ENCODE data around the gene ESPNL.
A peak's percentile ranks its signal among the peaks of the same experiment; 100 is the strongest.
"Not testable (repeated sequence)": the region's sequence is repeated elsewhere in the genome, so short reads cannot be mapped to it uniquely, and the experiment has no call there.

Gene ESPNL

DNA sequence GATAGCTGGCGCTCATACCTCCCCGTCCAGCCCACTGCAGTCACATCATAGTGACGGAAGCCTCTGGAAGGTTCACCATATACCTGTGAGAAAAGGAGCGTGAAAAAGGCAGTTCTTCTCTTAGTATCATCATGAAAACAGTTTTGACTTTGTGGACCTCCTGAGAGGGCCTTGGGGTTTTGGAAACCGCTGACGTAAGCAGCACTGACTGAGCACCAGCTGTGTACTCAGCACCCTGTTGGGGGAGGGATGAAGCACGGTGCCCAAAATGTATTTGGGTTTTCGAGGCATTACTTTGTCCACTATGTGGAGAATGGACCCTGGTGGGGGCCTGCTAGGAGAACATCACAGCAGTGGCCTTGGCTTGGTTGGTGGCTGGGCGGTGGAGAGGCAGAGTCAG is 33.9 kb upstream of the ESPNL start:
- no peak overlapping the region for H3K4me3 Mint-ChIP-seq
- peaks cover 40% of the 10 kb centered on the region for H3K4me1 Mint-ChIP-seq
- no peak overlapping the region for H3K27ac Mint-ChIP-seq

DNA sequence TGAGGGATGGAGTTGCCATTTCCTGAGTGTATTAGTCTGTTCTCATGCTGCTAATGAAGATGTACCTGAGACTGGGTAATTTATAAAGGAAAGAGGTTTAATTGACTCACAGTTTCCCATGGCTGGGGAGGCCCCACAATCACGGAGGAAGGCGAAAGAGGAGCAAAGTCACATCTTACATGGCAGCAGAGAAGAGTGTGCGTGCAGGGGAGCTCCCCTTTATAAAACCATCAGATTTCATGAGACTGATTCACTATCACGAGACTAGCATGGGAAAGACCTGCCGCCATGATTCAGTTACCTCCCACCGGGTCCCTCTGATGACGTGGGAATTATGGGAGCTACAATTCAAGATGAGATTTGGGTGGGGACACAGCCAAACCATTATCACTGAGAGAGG is 33.4 kb upstream of the ESPNL start:
- H3K9me3 Mint-ChIP-seq, ATAC-seq, H3K4me3 Mint-ChIP-seq, H3K27ac Mint-ChIP-seq, H3K27me3 Mint-ChIP-seq: not testable (repeated sequence)
- Mint-ChIP-seq H3K36me3 (peaks cover 53% of the 10 kb centered on the region), H3K4me1 (peaks cover 35% of the 10 kb centered on the region)

More for the DNA sequence above, 33.9 kb upstream of the ESPNL start:
- Mint-ChIP-seq H3K9me3 (peaks cover 6% of the 10 kb centered on the region), H3K27me3 (no peaks in the 10 kb centered on the region), H3K36me3 (peaks cover 48% of the 10 kb centered on the region)
- no peak for ATAC-seq

DNA sequence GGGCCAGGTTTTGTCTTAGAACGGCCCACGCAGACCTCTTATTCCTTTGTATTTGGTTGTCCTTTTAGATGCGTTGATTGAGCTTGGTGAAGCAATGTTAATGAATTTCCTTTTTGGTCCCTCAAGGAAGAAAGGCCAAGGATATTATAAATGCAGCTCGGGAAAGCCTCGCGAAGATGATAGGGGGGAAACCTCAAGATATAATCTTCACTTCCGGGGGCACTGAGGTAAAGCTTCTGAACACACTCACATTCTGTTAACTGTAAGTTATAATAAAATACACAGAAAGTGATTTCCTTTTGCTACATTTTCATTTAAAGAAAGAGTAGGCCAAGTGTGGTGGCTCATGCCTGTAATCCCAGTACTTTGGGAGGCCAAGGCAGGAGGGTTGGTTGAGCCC is 32.2 kb upstream of the ESPNL start:
- Mint-ChIP-seq H3K4me3 (no peak overlapping the region), H3K27ac (no peak overlapping the region), H3K9me3 (peaks cover 20% of the 10 kb centered on the region), H3K27me3 (no peaks in the 10 kb centered on the region), H3K36me3 (peaks cover 65% of the 10 kb centered on the region), H3K4me1 (peaks cover 28% of the 10 kb centered on the region)
- no peak for ATAC-seq

DNA sequence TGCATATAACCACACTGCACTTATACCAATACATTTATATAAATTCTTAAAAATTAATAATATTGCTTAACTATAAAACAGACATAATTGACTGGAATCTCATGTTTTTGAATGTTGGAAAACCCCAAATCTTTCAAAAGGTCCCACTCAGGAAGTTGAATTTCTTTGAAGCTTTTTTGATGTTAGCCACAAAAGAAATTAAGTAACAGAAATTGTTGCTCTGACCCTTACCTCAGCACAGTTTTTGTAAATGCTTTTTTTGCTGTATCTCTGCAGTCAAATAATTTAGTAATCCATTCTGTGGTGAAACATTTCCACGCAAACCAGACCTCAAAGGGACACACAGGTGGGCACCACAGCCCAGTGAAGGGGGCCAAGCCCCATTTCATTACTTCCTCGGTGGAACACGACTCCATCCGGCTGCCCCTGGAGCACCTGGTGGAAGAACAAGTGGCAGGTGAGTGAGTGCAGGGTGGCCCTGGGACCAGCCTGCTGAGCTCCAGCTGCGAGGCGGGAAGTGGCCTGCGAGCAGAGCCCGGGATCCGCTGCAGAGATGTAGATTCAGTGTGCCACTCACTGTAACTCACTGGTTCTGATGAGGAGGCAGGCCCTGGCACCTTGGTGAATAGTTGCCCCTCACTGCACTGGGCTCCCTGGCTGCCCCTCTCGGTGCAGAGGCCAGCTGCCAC is 31.0 kb upstream of the ESPNL start:
- peaks cover 72% of the 10 kb centered on the region for H3K36me3 Mint-ChIP-seq
- no peak for ATAC-seq
- peaks cover 20% of the 10 kb centered on the region for H3K9me3 Mint-ChIP-seq
- no peak overlapping the region for H3K27ac Mint-ChIP-seq
- H3K4me1 Mint-ChIP-seq: peaks cover 20% of the 10 kb centered on the region
- H3K27me3 Mint-ChIP-seq: no peaks in the 10 kb centered on the region
- no peak overlapping the region for H3K4me3 Mint-ChIP-seq

DNA sequence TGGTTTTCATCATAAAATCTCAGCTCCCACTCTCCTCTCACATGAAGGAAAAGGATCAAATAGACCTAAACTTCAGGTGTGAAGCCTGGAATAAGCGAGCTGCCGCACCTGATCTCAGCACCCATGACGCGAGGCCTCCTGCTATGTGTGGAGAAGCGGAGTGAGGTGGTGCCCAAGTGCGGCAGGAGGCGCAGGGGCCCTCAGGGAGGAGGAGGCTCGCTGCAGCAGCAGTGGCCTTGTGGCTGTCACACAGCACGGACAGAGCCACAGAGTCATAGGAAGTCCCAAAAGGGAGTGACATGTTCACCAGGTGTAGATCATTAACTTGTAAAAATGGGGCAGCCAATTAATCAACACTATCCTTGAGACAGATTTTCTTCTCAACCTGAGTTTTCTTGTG is 30.3 kb upstream of the ESPNL start:
- no peaks in the 10 kb centered on the region for H3K27me3 Mint-ChIP-seq
- peaks cover 72% of the 10 kb centered on the region for H3K36me3 Mint-ChIP-seq
- no peak overlapping the region for H3K27ac Mint-ChIP-seq
- peaks cover 20% of the 10 kb centered on the region for H3K9me3 Mint-ChIP-seq
- no peak overlapping the region for H3K4me3 Mint-ChIP-seq
- H3K4me1 Mint-ChIP-seq: peaks cover 20% of the 10 kb centered on the region
- no peak for ATAC-seq

DNA sequence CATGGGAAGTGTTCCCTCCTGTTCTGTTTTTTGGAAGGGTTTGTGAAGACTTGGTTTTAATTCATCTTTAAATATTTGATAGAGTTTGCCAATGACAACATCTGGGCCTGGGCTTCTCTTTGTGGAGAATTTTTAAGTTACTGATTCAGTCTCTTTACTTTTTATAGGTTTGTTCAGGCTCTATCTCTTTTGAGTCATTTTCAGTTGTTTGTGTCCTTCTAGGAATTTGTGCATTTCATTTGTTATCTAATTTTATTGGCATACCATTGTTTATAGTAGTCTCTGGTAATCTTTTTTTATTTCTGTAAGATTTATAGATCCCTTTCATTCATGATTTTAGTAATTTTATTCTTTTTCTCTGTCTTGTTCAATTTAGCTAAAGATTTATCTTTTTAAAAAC is 24.7 kb upstream of the ESPNL start:
- no peak overlapping the region for H3K27ac Mint-ChIP-seq
- peaks cover 14% of the 10 kb centered on the region for H3K9me3 Mint-ChIP-seq
- no peak overlapping the region for H3K4me3 Mint-ChIP-seq
- peaks cover 8% of the 10 kb centered on the region for H3K4me1 Mint-ChIP-seq
- no peaks in the 10 kb centered on the region for H3K27me3 Mint-ChIP-seq
- H3K36me3 Mint-ChIP-seq: peaks cover 83% of the 10 kb centered on the region
- ATAC-seq: no peak

DNA sequence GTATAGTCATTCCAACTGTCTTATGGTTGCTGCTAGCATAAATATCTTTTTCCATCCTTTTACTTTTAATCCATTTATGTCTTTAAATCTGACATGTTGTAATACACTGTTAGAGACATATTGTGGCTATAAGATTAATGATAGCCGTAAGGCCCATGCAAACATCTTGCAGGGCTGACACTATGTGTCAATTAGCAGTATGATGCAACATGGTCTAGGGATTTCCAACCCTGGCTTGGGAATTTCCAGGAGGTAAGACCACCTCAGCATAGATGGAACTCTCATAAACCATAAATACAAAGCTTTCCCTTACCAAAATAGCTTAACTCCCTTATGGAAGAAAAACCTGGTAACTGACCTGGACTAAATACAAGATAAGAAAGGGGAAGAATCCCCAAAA is 22.8 kb upstream of the ESPNL start:
- Mint-ChIP-seq H3K9me3 (peaks cover 7% of the 10 kb centered on the region), H3K4me3 (no peak overlapping the region), H3K27ac (no peak overlapping the region), H3K36me3 (peaks cover 90% of the 10 kb centered on the region), H3K4me1 (peaks cover 8% of the 10 kb centered on the region), H3K27me3 (no peaks in the 10 kb centered on the region)
- no peak for ATAC-seq

DNA sequence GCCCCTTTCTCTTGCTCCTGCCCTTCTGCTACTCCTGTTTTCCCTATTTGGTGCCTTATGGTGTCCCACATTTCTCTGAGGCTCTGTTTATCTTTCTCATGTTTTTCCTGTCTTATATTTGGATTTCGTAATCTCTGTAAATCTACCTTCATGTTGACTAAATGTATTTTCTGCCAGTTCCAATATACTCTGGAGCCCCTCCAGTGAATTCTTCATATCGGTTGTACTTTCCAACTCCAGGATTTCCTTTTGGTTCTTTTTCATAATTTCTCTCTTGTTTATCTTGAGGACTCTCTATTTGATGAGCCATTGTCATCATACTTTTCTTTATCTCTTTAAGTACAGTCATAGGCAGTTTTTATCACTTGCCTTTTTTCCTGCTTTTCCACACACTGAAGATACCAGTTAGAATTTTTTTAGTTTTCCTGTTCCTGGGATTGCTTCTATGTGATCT is 20.2 kb upstream of the ESPNL start:
- no peak overlapping the region for H3K27ac Mint-ChIP-seq
- peaks cover 90% of the 10 kb centered on the region for H3K36me3 Mint-ChIP-seq
- H3K4me3 Mint-ChIP-seq: no peak overlapping the region
- ATAC-seq: no peak
- peaks cover 4% of the 10 kb centered on the region for H3K4me1 Mint-ChIP-seq
- no peaks in the 10 kb centered on the region for H3K9me3 Mint-ChIP-seq
- H3K27me3 Mint-ChIP-seq: no peaks in the 10 kb centered on the region

DNA sequence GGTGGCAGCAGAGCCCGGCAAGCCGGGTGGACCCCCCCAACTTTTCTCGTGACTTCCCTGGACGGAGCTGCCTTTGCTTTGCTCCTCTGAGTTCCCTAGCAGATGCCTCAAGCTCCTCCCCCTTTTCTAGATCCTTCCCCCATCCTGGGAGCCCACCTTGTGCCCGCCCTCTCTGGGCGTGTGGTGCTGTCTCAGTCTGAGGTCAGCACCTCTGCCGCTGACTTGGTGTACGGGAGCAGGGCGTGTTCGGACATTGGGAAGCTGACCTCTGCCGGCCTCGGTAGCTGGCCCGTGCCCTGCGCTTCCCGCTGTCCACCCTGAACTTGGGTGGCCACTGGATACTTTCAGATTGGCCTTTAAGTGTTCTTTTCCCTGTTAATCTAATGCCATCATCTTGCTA is 19.6 kb upstream of the ESPNL start:
- Mint-ChIP-seq H3K27ac (no peak overlapping the region), H3K36me3 (peaks cover 90% of the 10 kb centered on the region), H3K9me3 (no peaks in the 10 kb centered on the region), H3K27me3 (no peaks in the 10 kb centered on the region), H3K4me1 (no peaks in the 10 kb centered on the region), H3K4me3 (no peak overlapping the region)
- ATAC-seq: no peak

DNA sequence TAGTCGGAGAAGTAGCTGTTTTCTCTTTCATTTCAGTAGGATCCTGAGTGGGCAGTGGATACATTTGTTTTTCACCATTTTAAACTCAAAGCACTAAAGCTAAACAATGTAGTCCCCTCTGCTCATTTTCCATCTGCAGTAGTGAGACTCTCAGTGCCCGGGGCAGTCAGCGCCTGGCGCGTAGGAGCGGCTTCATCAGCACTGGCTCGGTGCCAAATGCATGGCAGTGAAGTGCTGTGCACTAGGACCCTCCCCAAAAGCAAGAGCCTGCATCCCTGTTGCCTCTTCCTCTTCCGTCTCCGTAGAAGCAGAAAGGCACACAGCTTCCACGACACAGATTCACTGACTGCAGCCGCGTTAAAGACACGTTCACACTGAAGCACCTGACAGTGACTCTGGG is 19.0 kb upstream of the ESPNL start:
- Mint-ChIP-seq H3K36me3 (peaks cover 91% of the 10 kb centered on the region), H3K9me3 (no peaks in the 10 kb centered on the region), H3K4me1 (no peaks in the 10 kb centered on the region), H3K27me3 (no peaks in the 10 kb centered on the region), H3K4me3 (no peak overlapping the region), H3K27ac (no peak overlapping the region)
- no peak for ATAC-seq

DNA sequence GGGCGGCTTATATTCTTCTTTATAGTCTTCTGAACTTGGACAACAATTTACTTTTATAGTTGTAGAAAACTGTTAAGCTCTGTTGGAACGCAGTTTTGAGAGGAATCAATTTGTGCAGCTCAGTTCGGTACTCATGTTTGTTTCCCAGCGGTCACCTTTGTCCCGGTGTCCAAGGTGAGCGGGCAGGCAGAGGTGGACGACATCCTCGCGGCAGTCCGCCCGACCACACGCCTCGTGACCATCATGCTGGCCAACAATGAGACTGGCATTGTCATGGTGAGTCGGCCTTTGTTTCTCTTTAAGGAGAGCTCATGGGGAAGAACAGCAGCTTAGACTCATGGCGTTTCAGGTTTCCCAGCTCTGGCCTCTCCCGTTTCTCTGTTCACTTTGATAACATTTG is 18.6 kb upstream of the ESPNL start:
- no peaks in the 10 kb centered on the region for H3K4me1 Mint-ChIP-seq
- H3K9me3 Mint-ChIP-seq: no peaks in the 10 kb centered on the region
- H3K4me3 Mint-ChIP-seq: no peak overlapping the region
- H3K36me3 Mint-ChIP-seq: peaks cover 88% of the 10 kb centered on the region
- ATAC-seq: no peak
- H3K27me3 Mint-ChIP-seq: no peaks in the 10 kb centered on the region
- H3K27ac Mint-ChIP-seq: no peak overlapping the region

DNA sequence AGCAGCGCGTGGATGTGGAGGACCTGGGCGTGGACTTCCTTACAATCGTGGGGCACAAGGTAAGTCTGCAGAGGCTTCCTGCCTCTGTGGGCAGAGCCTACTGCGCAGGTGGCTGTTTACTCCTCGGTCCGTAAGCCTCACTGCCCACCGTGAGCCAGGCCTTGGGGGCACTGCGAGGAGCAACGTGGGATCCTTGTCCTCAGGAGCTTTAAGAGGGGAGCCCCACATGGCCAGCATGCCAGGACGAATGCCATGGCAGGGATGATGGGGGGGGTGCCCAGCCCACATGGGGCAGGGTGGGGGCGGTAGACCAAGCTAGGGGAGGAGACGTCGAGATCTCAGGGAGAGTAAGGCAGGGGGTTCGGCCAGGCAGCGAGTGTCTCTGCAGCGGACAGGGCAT is 18.0 kb upstream of the ESPNL start:
- Mint-ChIP-seq H3K4me3 (no peak overlapping the region), H3K27ac (no peak overlapping the region), H3K9me3 (no peaks in the 10 kb centered on the region), H3K36me3 (peaks cover 82% of the 10 kb centered on the region), H3K27me3 (no peaks in the 10 kb centered on the region), H3K4me1 (peaks cover 5% of the 10 kb centered on the region)
- ATAC-seq: no peak

DNA sequence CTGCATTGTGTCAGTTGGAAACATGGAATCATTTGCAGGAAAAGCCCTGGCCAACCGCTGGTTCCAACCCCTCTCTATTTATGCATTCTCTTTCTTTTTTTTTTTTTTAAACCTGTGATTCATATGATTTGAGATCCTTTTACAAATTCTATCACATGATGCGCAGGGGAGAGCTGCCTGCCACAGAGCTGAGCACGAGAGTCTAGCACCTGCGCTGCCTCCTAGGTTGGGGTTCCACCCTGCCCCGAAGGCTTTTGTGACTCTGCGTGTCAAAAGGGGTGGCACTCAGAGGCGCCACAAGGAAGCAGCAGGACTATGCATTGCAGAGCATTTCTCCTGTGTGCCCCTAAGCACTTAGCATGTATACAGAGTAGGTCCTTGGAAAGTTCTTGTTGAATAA is 17.3 kb upstream of the ESPNL start:
- Mint-ChIP-seq H3K27me3 (no peaks in the 10 kb centered on the region), H3K4me1 (peaks cover 10% of the 10 kb centered on the region), H3K4me3 (no peak overlapping the region), H3K9me3 (no peaks in the 10 kb centered on the region), H3K36me3 (peaks cover 75% of the 10 kb centered on the region), H3K27ac (no peak overlapping the region)
- ATAC-seq: no peak

DNA sequence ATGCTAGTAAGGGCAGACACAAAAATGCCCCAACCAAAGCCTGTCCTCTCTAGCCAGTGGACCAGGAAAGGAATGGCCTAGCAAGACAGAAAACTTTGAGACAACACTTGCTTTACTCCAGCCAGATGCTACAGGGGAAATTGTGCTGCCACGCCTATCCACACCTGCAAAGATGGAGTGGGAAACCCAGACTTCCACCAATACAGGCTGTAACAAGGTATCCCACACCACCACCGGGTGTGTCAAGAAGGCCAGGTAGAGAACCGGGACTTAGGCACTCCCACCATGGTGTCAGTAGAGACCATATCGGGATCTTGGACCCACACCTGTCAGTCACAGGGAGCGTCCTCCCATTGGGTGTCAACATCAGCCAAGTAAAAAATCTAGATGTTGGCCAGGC is 16.2 kb upstream of the ESPNL start:
- Mint-ChIP-seq H3K9me3 (no peaks in the 10 kb centered on the region), H3K27me3 (no peaks in the 10 kb centered on the region), H3K4me1 (peaks cover 10% of the 10 kb centered on the region), H3K36me3 (peaks cover 69% of the 10 kb centered on the region), H3K4me3 (no peak overlapping the region), H3K27ac (no peak overlapping the region)
- ATAC-seq: no peak

DNA sequence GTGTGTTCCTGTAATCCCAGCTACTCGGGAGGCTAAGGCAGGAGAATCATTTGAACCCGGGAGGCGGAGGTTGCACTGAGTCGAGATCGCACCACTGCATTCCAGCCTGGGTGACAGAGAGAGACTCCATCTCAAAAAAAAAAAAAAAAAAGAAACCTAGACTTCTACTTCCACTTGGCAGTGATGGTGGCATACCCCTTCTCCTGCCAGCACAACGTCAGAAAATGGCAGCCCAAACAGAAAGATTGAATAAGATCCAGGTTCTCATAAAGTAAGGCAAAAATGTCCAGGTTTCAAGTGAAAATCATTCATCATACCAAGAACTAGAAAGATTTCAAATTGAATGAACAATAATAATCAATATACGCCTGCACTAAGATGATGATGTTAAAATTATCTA is 15.4 kb upstream of the ESPNL start:
- no peak for ATAC-seq
- Mint-ChIP-seq H3K4me1 (peaks cover 10% of the 10 kb centered on the region), H3K27ac (peak overlapping the region; percentile 31), H3K27me3 (no peaks in the 10 kb centered on the region), H3K36me3 (peaks cover 66% of the 10 kb centered on the region), H3K4me3 (no peak overlapping the region), H3K9me3 (no peaks in the 10 kb centered on the region)

DNA sequence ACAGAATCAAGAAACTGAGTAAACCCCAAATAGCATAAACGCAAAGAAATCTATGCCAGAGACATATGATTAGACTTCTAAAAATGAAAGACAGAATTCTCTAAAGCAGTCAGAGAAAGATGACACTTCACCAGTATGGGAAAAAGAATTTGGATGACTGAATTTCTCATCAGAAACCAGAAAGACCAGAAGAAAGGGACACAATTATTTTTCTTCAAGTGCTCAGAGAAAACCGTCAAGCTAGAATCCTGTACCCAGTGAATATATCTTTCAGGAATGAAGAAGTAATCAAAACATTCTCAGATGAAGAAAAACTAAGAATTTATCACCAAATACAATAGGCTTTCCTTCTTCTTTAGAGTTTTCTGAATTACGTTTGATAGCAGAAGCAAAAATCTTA is 14.2 kb upstream of the ESPNL start:
- Mint-ChIP-seq H3K9me3 (no peaks in the 10 kb centered on the region), H3K27me3 (no peaks in the 10 kb centered on the region), H3K27ac (peak overlapping the region; percentile 31), H3K36me3 (peaks cover 59% of the 10 kb centered on the region), H3K4me1 (peaks cover 10% of the 10 kb centered on the region), H3K4me3 (no peak overlapping the region)
- no peak for ATAC-seq

DNA sequence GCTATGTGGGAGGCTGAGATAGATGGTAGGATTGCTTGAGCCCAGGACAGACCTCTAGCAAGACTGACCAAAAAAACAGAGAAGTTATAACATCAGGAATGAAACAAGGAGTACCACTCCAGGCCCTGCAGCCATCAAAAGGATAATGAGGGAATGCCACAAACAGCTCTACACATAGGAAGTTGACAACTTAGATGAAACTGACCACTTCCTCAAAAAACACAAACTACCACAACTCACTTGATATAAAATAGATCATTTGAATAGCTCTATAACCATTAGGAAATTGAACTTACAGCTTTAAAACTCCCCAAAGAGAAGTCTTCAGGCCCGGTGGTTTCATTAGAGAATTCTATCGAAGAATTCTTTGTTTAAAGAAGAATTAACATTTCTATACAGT is 12.9 kb upstream of the ESPNL start:
- Mint-ChIP-seq H3K27ac (no peak overlapping the region), H3K36me3 (peaks cover 48% of the 10 kb centered on the region), H3K4me1 (peaks cover 10% of the 10 kb centered on the region), H3K9me3 (no peaks in the 10 kb centered on the region), H3K27me3 (no peaks in the 10 kb centered on the region), H3K4me3 (no peak overlapping the region)
- ATAC-seq: no peak
